ENCODE measurements around the gene DFFA.
"Not testable (repeated sequence)": the region's sequence is repeated elsewhere in the genome, so short reads cannot be mapped to it uniquely, and the experiment has no call there.

DFFA gene

GRCh38 chr1:10471411-10472219 lies 714 bp downstream of the DFFA start:
- POLR2A ChIA-PET (ENCODE audit: low non-redundant PET), result no interaction called here
- CTCF ChIA-PET, result no interaction called here
- no peak for DNase-seq (ENCODE audit: low spot score)

GRCh38 chr1:10470043-10470442 lies 2.3 kb downstream of the DFFA start:
- ChIA-PET POLR2A (ENCODE audit: low non-redundant PET) (no interaction called here), CTCF (no interaction called here)
- no peak for DNase-seq (ENCODE audit: low spot score)
- no peak overlapping the region for H3K27ac ChIP-seq
- no peak for TF ChIP-seq CTCF (conservative IDR thresholded peaks at IDR 0.05; ENCODE audit: low read depth)

More at GRCh38 chr1:10471411-10472219, 714 bp downstream of the DFFA start:
- TF ChIP-seq CTCF (conservative IDR thresholded peaks at IDR 0.05; ENCODE audit: low read depth), result no peak
- H3K27ac ChIP-seq, result peak overlapping the region; percentile 85

GRCh38 chr1:10467078-10467477 lies 5.3 kb downstream of the DFFA start:
- no peak overlapping the region for H3K27ac ChIP-seq
- ChIA-PET POLR2A (ENCODE audit: low non-redundant PET) (no interaction called here), CTCF (interaction anchor here (0.5 kb wide), 1 partner anchor 841 kb away, joined by 3 read pairs; no protein-coding TSS in a partner anchor)
- DNase-seq (ENCODE audit: low spot score), result no peak
- no peak for TF ChIP-seq CTCF (conservative IDR thresholded peaks at IDR 0.05; ENCODE audit: low read depth)

GRCh38 chr1:10459184-10459583 lies 13.1 kb downstream of the DFFA start:
- peak overlapping the region; percentile 84 for H3K27ac ChIP-seq
- CTCF ChIA-PET, result interaction anchor here (0.6 kb wide), 1 partner anchor 29 kb away, joined by 3 read pairs; no protein-coding TSS in a partner anchor
- no peak for TF ChIP-seq CTCF (conservative IDR thresholded peaks at IDR 0.05; ENCODE audit: low read depth)
- POLR2A ChIA-PET (ENCODE audit: low non-redundant PET), result no interaction called here
- DNase-seq (ENCODE audit: low spot score), result peak; percentile 75

- no peak for DNase-seq (ENCODE audit: low spot score)
- ChIA-PET POLR2A (ENCODE audit: low non-redundant PET) (no interaction called here), CTCF (no interaction called here)
- H3K27ac ChIP-seq, result peak overlapping the region; percentile 84
- TF ChIP-seq CTCF (conservative IDR thresholded peaks at IDR 0.05; ENCODE audit: low read depth), result no peak
Observed at GRCh38 chr1:10457875-10458274, 14.5 kb downstream of the DFFA start.

- CTCF ChIA-PET, result interaction anchor here (2.4 kb wide), 1 partner anchor 37 kb away, joined by 10 read pairs; no protein-coding TSS in a partner anchor
- peak overlapping the region; percentile 84 for H3K27ac ChIP-seq
- DNase-seq (ENCODE audit: low spot score); POLR2A ChIA-PET (ENCODE audit: low non-redundant PET): not testable (repeated sequence)
Observed at GRCh38 chr1:10457462-10457861, 14.9 kb downstream of the DFFA start.

GRCh38 chr1:10456661-10457060 lies 15.7 kb downstream of the DFFA start:
- CTCF ChIA-PET, result interaction anchor here (2.4 kb wide), 1 partner anchor 38 kb away, joined by 10 read pairs; no protein-coding TSS in a partner anchor
- TF ChIP-seq CTCF (conservative IDR thresholded peaks at IDR 0.05; ENCODE audit: low read depth), result no peak
- peak overlapping the region; percentile 84 for H3K27ac ChIP-seq
- peak; percentile 52 for DNase-seq (ENCODE audit: low spot score)
- POLR2A ChIA-PET (ENCODE audit: low non-redundant PET), result no interaction called here
